ENCODE data around the gene THAP11.

THAP11 gene
- total RNA-seq: 71.4 to 76.0 reads per million in 2 donors

- peak; percentile 76 for DNase-seq
These were observed at the start of gene THAP11 for GRCh38 chr16:67841816-67842508. Gene THAP11 (plus strand): TSS chr16:67842320. CDS start chr16:67842555, 235 bp downstream.

GRCh38 chr16:67796099-67796718 is 45.9 kb upstream of the THAP11 start:
- no peak for DNase-seq

GRCh38 chr16:67800338-67800926 is 41.7 kb upstream of the THAP11 start:
- no peak for DNase-seq

GRCh38 chr16:67801241-67801640 is 40.9 kb upstream of the THAP11 start:
- DNase-seq: no peak

- DNase-seq: no peak
These were observed 40.2 kb upstream of the THAP11 start for GRCh38 chr16:67801883-67802282.

- no peak for DNase-seq
These were observed 38.2 kb upstream of the THAP11 start for GRCh38 chr16:67803894-67804293.

- DNase-seq: no peak
These were observed 37.1 kb upstream of the THAP11 start for GRCh38 chr16:67804853-67805542.

GRCh38 chr16:67805718-67806427 is 36.2 kb upstream of the THAP11 start:
- no peak for DNase-seq

- peak; percentile 85 for DNase-seq
These were observed 35.5 kb upstream of the THAP11 start, which contains the start of the genes RANBP10 and TSNAXIP1 for GRCh38 chr16:67806428-67807147. Gene RANBP10 (minus strand): TSS chr16:67806560. CDS start chr16:67806536, 24 bp downstream. Gene TSNAXIP1 (plus strand): TSS chr16:67806889. CDS start chr16:67807150, 261 bp downstream.

GRCh38 chr16:67807148-67807682 is 34.9 kb upstream of the THAP11 start:
- no peak for DNase-seq

GRCh38 chr16:67811899-67812298 is 30.2 kb upstream of the THAP11 start:
- no peak for DNase-seq

- DNase-seq: no peak
These were observed 27.6 kb upstream of the THAP11 start for GRCh38 chr16:67814567-67814966.

GRCh38 chr16:67820608-67821259 is 21.4 kb upstream of the THAP11 start:
- DNase-seq: no peak

- no peak for DNase-seq
These were observed 19.6 kb upstream of the THAP11 start for GRCh38 chr16:67822511-67822910.

- DNase-seq: no peak
These were observed 17.0 kb upstream of the THAP11 start for GRCh38 chr16:67825119-67825518.

- DNase-seq: no peak
These were observed 16.2 kb upstream of the THAP11 start for GRCh38 chr16:67825906-67826305.

- no peak for DNase-seq
These were observed 13.5 kb upstream of the THAP11 start for GRCh38 chr16:67828651-67829050.

- no peak for DNase-seq
These were observed 9.1 kb upstream of the THAP11 start for GRCh38 chr16:67833030-67833414.

GRCh38 chr16:67833415-67834241 is 8.5 kb upstream of the THAP11 start:
- peak; percentile 67 for DNase-seq

GRCh38 chr16:67834242-67834614 is 7.9 kb upstream of the THAP11 start:
- DNase-seq: no peak

Measured in activated gamma-delta T cell (primary cell).